ENCODE results near the gene KCNA10.

The KCNA10 gene

GRCh38 chr1:110556471-110556807 is 37.5 kb upstream of the KCNA10 start:
- H3K9me3 ChIP-seq (ENCODE audit: control insufficient read depth, insufficient read depth, low read length): no peaks in the 10 kb centered on the region
- no peaks in the 10 kb centered on the region for H3K9me2 ChIP-seq (replicated peaks; ENCODE audit: control insufficient read depth, low read length)
- peaks cover 50% of the 10 kb centered on the region for H3K27me3 ChIP-seq (ENCODE audit: control insufficient read depth, low read length)
- no peaks in the 10 kb centered on the region for H3K79me2 ChIP-seq (ENCODE audit: control insufficient read depth, low read length)
- no peaks in the 10 kb centered on the region for H4K20me1 ChIP-seq (ENCODE audit: control insufficient read depth, insufficient read depth, low read depth, low read length)
- H3F3A ChIP-seq (ENCODE audit: control insufficient read depth, insufficient read depth): no peaks in the 10 kb centered on the region
- TF ChIP-seq CTCF (IDR thresholded peaks at IDR 0.05; ENCODE audit: low read depth, low read length, poor library complexity, severe bottlenecking): no peak
- no peak for TF ChIP-seq EZH2phosphoT487 (IDR thresholded peaks at IDR 0.05; ENCODE audit: borderline replicate concordance, low read length)
- H3K27ac ChIP-seq (ENCODE audit: low read depth, low read length): no peak overlapping the region
- no peaks in the 10 kb centered on the region for H3K4me1 ChIP-seq (ENCODE audit: control insufficient read depth, low read length)
- no peak overlapping the region for H3K4me3 ChIP-seq (ENCODE audit: low read length)
- H3K4me2 ChIP-seq (ENCODE audit: low read length): no peak overlapping the region
- no peaks in the 10 kb centered on the region for H3K36me3 ChIP-seq (ENCODE audit: control insufficient read depth, low read length)

- no peak overlapping the region for H3K4me3 ChIP-seq (ENCODE audit: low read length)
- no peaks in the 10 kb centered on the region for H3K36me3 ChIP-seq (ENCODE audit: control insufficient read depth, low read length)
- no peaks in the 10 kb centered on the region for H3F3A ChIP-seq (ENCODE audit: control insufficient read depth, insufficient read depth)
- no peaks in the 10 kb centered on the region for H3K9me2 ChIP-seq (replicated peaks; ENCODE audit: control insufficient read depth, low read length)
- H3K4me2 ChIP-seq (ENCODE audit: low read length): no peak overlapping the region
- no peaks in the 10 kb centered on the region for H3K4me1 ChIP-seq (ENCODE audit: control insufficient read depth, low read length)
- no peaks in the 10 kb centered on the region for H4K20me1 ChIP-seq (ENCODE audit: control insufficient read depth, insufficient read depth, low read depth, low read length)
- H3K27ac ChIP-seq (ENCODE audit: low read depth, low read length): no peak overlapping the region
- peaks cover 54% of the 10 kb centered on the region for H3K27me3 ChIP-seq (ENCODE audit: control insufficient read depth, low read length)
- H3K9me3 ChIP-seq (ENCODE audit: control insufficient read depth, insufficient read depth, low read length): no peaks in the 10 kb centered on the region
- H3K79me2 ChIP-seq (ENCODE audit: control insufficient read depth, low read length): no peaks in the 10 kb centered on the region
- TF ChIP-seq EZH2phosphoT487 (IDR thresholded peaks at IDR 0.05; ENCODE audit: borderline replicate concordance, low read length) (no peak), CTCF (IDR thresholded peaks at IDR 0.05; ENCODE audit: low read depth, low read length, poor library complexity, severe bottlenecking) (no peak)
Measured at GRCh38 chr1:110555807-110556470, 37.0 kb upstream of the KCNA10 start.

- Histone ChIP-seq H3K4me2 (ENCODE audit: low read length) (no peak overlapping the region), H3K4me1 (ENCODE audit: control insufficient read depth, low read length) (no peaks in the 10 kb centered on the region), H4K20me1 (ENCODE audit: control insufficient read depth, insufficient read depth, low read depth, low read length) (no peaks in the 10 kb centered on the region), H3F3A (ENCODE audit: control insufficient read depth, insufficient read depth) (no peaks in the 10 kb centered on the region), H3K36me3 (ENCODE audit: control insufficient read depth, low read length) (no peaks in the 10 kb centered on the region), H3K9me3 (ENCODE audit: control insufficient read depth, insufficient read depth, low read length) (no peaks in the 10 kb centered on the region), H3K79me2 (ENCODE audit: control insufficient read depth, low read length) (no peaks in the 10 kb centered on the region), H3K9me2 (replicated peaks; ENCODE audit: control insufficient read depth, low read length) (no peaks in the 10 kb centered on the region), H3K4me3 (ENCODE audit: low read length) (no peak overlapping the region), H3K27me3 (ENCODE audit: control insufficient read depth, low read length) (peaks cover 58% of the 10 kb centered on the region), H3K27ac (ENCODE audit: low read depth, low read length) (no peak overlapping the region)
- TF ChIP-seq CTCF (IDR thresholded peaks at IDR 0.05; ENCODE audit: low read depth, low read length, poor library complexity, severe bottlenecking) (peak; percentile 46), EZH2phosphoT487 (IDR thresholded peaks at IDR 0.05; ENCODE audit: borderline replicate concordance, low read length) (no peak)
Measured at GRCh38 chr1:110554871-110555801, 36.2 kb upstream of the KCNA10 start.

All from DOHH2 (cell line).